ENCODE data around the gene RAD51B.

RAD51B gene

DNA sequence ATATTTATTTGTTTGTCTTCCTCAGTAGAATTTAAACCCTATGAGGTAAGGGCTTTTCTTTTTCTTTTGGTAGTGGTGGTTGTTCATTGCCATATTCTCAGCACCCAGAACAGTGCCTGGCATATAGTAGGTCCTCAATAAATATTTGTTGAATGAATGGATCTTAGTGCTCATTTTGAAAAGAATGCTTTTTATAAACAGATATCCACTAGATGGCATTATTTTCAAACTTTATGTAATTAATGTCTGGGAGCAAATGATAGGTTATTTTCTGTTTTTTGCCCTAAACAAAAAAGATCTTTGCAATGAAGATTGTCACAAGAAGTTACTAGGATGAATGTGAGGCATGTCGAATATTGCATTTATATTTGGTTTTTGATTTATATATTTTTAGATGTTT lies 64.1 kb downstream of the RAD51B start:
- no peak for TF ChIP-seq ZFX (IDR thresholded peaks at IDR 0.05)
- TF ChIP-seq, protein P1, sequence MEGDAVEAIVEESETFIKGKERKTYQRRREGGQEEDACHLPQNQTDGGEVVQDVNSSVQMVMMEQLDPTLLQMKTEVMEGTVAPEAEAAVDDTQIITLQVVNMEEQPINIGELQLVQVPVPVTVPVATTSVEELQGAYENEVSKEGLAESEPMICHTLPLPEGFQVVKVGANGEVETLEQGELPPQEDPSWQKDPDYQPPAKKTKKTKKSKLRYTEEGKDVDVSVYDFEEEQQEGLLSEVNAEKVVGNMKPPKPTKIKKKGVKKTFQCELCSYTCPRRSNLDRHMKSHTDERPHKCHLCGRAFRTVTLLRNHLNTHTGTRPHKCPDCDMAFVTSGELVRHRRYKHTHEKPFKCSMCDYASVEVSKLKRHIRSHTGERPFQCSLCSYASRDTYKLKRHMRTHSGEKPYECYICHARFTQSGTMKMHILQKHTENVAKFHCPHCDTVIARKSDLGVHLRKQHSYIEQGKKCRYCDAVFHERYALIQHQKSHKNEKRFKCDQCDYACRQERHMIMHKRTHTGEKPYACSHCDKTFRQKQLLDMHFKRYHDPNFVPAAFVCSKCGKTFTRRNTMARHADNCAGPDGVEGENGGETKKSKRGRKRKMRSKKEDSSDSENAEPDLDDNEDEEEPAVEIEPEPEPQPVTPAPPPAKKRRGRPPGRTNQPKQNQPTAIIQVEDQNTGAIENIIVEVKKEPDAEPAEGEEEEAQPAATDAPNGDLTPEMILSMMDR (conservative IDR thresholded peaks at IDR 0.05) = peak; percentile 55
- no peak overlapping the region for H3K27ac ChIP-seq

DNA sequence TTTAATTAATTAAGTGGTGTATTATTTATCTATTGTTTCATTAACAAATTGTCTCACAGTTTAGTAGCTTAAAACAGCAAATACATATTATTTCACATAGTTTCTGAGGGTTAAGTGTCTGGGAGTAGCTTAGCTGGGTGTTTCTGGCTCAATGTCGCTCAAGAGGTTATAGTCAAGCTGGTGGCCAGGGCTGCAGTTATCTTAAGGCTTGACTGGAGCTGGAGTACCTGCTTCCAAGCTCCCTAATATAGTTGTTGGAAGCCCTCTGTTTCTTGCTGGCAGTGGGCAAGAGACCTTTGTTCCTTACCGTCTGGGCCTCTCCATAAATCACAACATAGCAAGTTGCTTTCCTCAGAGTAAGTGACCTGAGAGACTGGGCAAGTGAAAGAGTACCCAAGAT lies 66.6 kb downstream of the RAD51B start:
- no peak overlapping the region for H3K27ac ChIP-seq
- no peak for TF ChIP-seq ZFX (IDR thresholded peaks at IDR 0.05)
- TF ChIP-seq, protein P1 (conservative IDR thresholded peaks at IDR 0.05) = no peak

DNA sequence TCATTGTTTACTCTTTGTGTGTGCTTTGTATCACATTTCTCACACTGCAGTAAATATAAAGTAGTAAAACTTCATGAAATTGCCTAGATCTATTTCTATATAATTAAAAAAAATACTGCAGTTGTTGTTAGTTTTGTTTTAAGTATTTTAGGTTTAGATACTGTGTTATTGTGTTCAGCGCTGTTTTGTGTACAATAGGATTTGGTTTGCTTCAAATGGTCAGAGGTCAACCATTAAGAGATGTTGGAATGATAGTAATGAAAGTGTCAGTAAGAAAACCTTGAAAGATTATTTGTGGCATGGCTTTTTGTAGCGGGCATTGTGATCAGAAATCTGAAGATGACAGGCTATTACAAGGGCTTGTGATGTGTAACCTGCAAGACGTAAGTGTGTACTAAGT lies 67.9 kb downstream of the RAD51B start:
- TF ChIP-seq ZFX (IDR thresholded peaks at IDR 0.05) = no peak
- TF ChIP-seq, protein P1 (conservative IDR thresholded peaks at IDR 0.05) = no peak
- H3K27ac ChIP-seq = no peak overlapping the region

DNA sequence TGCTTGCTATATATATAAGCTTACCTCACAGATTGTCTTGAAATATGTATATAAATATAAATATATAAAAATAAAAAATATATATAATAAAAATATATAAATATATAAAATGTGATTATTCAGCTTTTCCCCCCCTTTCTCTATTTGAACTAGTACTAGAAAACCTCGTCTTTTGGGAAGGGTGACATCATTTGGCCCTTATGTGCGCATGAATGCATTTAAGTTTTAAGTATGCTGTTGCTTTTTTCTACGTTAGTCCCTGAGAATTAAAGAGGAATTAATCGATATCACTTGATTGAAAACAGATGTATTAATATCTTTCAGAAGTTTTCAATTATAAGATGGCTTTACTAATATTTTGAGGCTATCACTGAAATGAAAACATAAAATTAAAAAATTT lies 69.9 kb downstream of the RAD51B start:
- TF ChIP-seq, protein P1 (conservative IDR thresholded peaks at IDR 0.05) = no peak
- no peak for TF ChIP-seq ZFX (IDR thresholded peaks at IDR 0.05)
- no peak overlapping the region for H3K27ac ChIP-seq

DNA sequence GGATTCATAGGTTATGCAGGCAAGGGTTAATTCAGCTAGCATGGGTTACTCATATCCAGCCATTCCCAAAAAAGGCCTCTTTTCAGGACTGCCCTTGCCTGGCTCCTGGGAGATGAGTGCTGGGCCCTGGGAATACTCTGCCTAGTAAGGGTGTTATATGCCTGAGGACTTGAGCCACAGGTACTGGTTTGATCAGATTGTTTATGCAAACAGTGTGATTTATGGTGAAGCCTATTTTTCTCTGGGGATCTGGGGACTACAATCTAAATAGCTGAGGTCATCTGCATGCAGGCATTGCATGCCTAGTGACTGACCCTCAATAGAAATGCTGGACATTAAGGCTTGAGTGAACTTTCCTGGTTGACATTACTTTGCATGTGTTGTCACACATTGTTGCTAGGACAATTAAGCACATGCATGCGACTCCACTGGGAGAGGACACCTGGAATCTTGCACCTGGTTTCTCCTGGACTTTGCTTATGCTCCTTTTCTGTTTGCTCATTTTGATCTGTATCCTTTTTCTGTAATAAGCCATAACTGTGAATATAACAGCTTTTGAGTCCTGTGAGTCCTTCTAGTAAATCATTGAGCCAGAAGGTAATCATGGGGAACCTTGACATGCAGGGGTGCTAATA lies 73.0 kb downstream of the RAD51B start:
- TF ChIP-seq, protein P1 (conservative IDR thresholded peaks at IDR 0.05) = no peak
- TF ChIP-seq ZFX (IDR thresholded peaks at IDR 0.05) = no peak
- no peak overlapping the region for H3K27ac ChIP-seq

DNA sequence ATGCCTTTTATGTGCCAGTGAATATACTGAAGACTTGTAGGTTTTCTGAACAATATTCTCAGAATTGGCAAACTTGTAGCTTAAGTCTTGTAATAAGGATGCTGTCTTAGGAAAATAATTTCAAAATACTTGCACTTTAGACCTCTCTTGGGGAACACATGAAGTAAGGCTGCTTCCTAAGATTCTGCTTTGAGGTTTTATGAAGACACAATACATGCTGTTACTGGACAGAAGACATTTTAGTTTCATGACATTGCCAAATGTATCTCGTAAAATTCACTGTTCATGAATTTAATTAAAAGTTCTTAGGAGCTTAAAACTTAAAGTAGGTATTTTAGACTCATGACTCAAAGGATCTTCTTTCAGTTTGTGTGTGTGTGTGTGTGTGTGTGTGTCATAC lies 80.7 kb downstream of the RAD51B start:
- TF ChIP-seq ZFX (IDR thresholded peaks at IDR 0.05) = no peak
- TF ChIP-seq, protein P1 (conservative IDR thresholded peaks at IDR 0.05) = no peak

DNA sequence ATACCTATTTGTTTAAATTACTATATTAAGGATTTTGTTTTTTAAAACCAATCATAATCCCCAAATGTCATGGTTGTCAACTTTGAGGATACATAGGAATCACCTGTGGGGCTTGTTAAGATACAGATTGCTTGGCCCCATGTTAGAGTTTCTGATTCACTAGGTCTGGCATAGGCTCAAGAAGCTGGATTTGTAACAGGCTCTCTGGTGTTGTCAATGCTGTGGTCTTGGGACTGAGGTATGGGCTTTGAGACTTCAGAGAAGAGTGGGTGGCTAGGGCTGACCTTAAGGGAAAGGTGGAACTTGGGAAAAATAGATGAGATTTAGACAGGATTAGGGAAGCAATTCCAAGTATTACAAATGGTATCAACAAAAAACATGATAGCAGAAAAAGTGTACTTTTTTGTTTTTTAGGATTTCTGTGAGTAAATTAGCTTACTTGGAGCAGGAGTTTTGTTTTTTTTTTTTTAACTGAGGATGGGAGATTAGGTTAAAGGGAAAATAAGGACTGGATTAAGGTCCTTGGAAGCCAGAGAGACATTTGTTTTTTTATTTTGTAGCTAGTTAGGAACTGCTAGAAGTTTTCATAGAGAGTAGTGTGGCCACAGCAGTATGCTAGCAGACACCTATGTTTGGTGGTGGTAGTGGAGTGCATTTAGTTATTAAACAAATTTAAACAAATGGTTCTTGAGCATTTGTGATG lies 88.6 kb downstream of the RAD51B start:
- no peak for TF ChIP-seq ZFX (IDR thresholded peaks at IDR 0.05)
- TF ChIP-seq, protein P1 (conservative IDR thresholded peaks at IDR 0.05) = no peak
- no peak overlapping the region for H3K27ac ChIP-seq

More for the DNA sequence above, 80.7 kb downstream of the RAD51B start:
- no peak overlapping the region for H3K27ac ChIP-seq

All from C4-2B (cell line).